ENCODE data around the gene RNF207. TPM values are rescaled to one million over a fixed set of nuclear protein-coding genes. Genes with fewer than 3 reads are reported as not detected.
A peak's percentile ranks its signal among the peaks of the same experiment; 100 is the strongest.

The RNF207 gene
- total and polyA plus RNA-seq, 2 of the 8 experiments (the other 6 are each of a cell fraction or from before 2014, with no cell fraction given), result 3.9 to 5.4 TPM

GRCh38 chr1:6223617-6224016 lies 17.7 kb downstream of the RNF207 start:
- Histone ChIP-seq H2BK12ac (ENCODE audit: low read depth, low read length) (no peak overlapping the region), H3K36me3 (ENCODE audit: control insufficient read depth in 2 of 4, insufficient read depth in 4 of 4, low read length in 3 of 4) (peaks cover 9 to 56% (median 27%) of the 10 kb centered on the region in 4 experiments; a peak in 7 of 8 replicates), H3K23ac (ENCODE audit: insufficient read length) (no peak overlapping the region), H3K79me1 (ENCODE audit: low read depth, low read length) (peaks cover 5% of the 10 kb centered on the region), H4K8ac (ENCODE audit: extremely low read depth, insufficient read depth, low read length) (no peak overlapping the region), H3K18ac (ENCODE audit: extremely low read depth, low read length) (no peak overlapping the region), H3K9me3 (ENCODE audit: insufficient read depth in 2 of 2, low read depth in 1 of 2, low read length in 1 of 2) (no peaks in the 10 kb centered on the region), H3K14ac (ENCODE audit: insufficient read length) (no peak overlapping the region), H3K4me2 (ENCODE audit: insufficient read depth in 1 of 2, low read depth in 2 of 2, low read length in 2 of 2) (no peak overlapping the region), H4K20me1 (replicated peaks in 1 of 2; ENCODE audit: control insufficient read depth in 1 of 2, insufficient read depth in 2 of 2, low read length in 2 of 2) (peaks cover 6 to 19% of the 10 kb centered on the region in 2 experiments), H2BK20ac (ENCODE audit: low read length) (no peak overlapping the region), H3K4me3 (ENCODE audit: extremely low read depth in 1 of 4, insufficient read depth in 2 of 4, low read depth in 3 of 4, low read length in 4 of 4) (no peak overlapping the region), H3K9ac (replicated peaks in 1 of 4; ENCODE audit: extremely low read depth in 1 of 4, low read depth in 3 of 4, low read length in 3 of 4) (no peak overlapping the region), H3K23me2 (ENCODE audit: low read depth, low read length) (no peaks in the 10 kb centered on the region), H4K91ac (replicated peaks; ENCODE audit: insufficient read length, low read length) (no peak overlapping the region), H3K4ac (replicated peaks; ENCODE audit: insufficient read length, low read depth, low read length) (no peak overlapping the region), H3K4me1 (replicated peaks in 1 of 4; ENCODE audit: control insufficient read depth in 3 of 4, insufficient read depth in 4 of 4, low read length in 3 of 4) (no peaks in the 10 kb centered on the region; a peak in 1 of 7 replicates), H4K5ac (ENCODE audit: insufficient read length, low read depth, low read length) (no peak overlapping the region), H2BK120ac (replicated peaks; ENCODE audit: low read depth, low read length) (no peak overlapping the region), H3K27me3 (replicated peaks in 1 of 4; ENCODE audit: control insufficient read depth in 3 of 4, extremely low read depth in 1 of 4, insufficient read depth in 3 of 4, low read length in 3 of 4) (no peaks in the 10 kb centered on the region), H3K79me2 (ENCODE audit: control insufficient read depth in 1 of 2, insufficient read depth in 2 of 2, low read length in 2 of 2) (0 out of 4 replicates have a peak, but pooled peaks cover 0 to 2% of the 10 kb centered on the region in 2 experiments), H3K27ac (ENCODE audit: low read depth, low read length) (no peak overlapping the region), H2AFZ (ENCODE audit: low read length) (no peak overlapping the region), H3K56ac (replicated peaks; ENCODE audit: insufficient read length, low read depth, low read length) (no peak overlapping the region), H2AK5ac (ENCODE audit: low read depth, low read length) (no peak overlapping the region), H2BK15ac (ENCODE audit: low read length) (no peak overlapping the region), H2BK5ac (ENCODE audit: low read depth, low read length) (no peak overlapping the region)
- POLR2A ChIA-PET (ENCODE audit: partially characterized antibody), result interaction anchor here (0.7 to 2.2 kb wide), 5 partner anchors 10 to 17 kb away, joined by 3 to 12 read pairs (median 5); partner anchors contain the start of gene RNF207
- DNase-seq (ENCODE audit: low read depth in 1 of 2, low spot score in 2 of 2) (no peak), FAIRE-seq (no peak)
- TF ChIP-seq POLR2AphosphoS5 (IDR thresholded peaks at IDR 0.05; ENCODE audit: low read depth, low read length) (peak; percentile 20; the same call in 1 of the 2 replicates), MAFK (IDR thresholded peaks at IDR 0.05; ENCODE audit: low read depth, low read length) (no peak)
- CTCF ChIA-PET (ENCODE audit: partially characterized antibody), result interaction anchor here (0.7 to 10.4 kb wide), 7 partner anchors 10 to 180 kb away, joined by 3 to 74 read pairs (median 4); partner anchors contain the start of gene RNF207
- WGBS, 2 experiments (ENCODE audit: extremely low coverage in 1 of 2, insufficient coverage in 1 of 2, insufficient read length in 1 of 2, insufficient replicate concordance in 2 of 2, low coverage in 1 of 2, low lambda C conversion rate in 2 of 2, missing lambda C conversion rate in 1 of 2), result 99% methylated on average over 13 of the region's 13 CpGs; no CpG with 5 or more reads in 1 of the 2 experiments
